ENCODE results near the gene NMRK1. TPM values are rescaled to one million over a fixed set of nuclear protein-coding genes. Genes with fewer than 3 reads are reported as not detected.

The NMRK1 gene
- polyA plus RNA-seq, 1 donor, result 18.2 TPM

DNA sequence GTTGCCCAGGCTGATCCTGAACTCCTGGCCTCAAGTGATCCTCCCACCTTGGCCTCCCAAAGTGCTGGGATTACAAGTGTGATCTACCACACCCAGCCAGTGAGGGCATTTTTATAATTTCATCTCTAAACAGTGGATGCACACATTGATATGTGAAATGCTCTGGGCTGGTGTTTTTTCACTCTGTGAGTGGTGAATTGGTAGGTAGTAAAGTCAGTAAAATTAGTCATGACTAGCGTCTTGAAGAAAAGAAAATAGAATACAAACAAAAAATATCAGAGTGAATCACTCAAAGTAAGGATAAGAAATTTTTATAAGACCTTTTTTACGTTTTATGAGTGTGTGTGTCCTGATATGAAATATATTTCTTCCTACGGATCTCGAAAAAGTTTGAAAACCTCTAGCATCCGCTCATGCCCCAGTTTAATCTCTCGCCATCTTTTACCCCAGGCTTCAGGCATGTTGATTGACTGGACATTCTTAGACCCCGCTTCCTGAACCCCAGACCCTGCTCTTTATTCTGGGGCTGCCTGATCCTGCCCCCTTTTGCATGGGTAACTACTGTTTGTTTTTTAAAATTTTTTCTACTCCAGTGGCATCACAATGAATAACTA is 14.3 kb upstream of the NMRK1 start:
- no peak for DNase-seq (ENCODE audit: low read depth)

DNA sequence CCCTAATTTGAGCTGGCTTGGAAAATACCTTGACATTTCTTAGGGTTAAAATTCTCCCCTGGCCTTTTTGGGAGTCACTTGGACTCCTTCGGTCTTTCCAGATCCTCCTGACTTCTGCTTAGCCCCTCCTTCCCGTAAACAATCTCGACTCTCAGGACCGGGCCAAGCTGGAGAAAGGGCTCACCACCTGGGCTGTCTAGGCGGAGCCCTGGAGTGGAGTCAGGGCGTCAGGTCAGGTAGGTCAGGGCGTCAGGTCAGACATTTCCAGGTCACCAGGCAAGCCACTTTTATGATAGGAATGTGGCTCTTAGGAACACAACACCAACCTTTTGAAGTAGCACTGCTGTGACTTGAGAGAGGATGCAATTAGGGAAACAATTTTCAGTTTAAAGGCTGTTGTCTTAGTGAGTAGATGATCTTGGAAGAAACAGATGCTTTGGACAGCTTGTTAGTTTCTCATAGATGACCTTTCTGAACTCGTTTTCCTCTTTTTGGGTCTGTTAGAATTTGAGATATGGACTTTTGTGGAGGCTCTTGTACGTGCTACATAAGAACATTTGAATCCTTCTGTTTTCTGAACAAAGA is 13.1 kb upstream of the NMRK1 start:
- no peak for DNase-seq (ENCODE audit: low read depth)

DNA sequence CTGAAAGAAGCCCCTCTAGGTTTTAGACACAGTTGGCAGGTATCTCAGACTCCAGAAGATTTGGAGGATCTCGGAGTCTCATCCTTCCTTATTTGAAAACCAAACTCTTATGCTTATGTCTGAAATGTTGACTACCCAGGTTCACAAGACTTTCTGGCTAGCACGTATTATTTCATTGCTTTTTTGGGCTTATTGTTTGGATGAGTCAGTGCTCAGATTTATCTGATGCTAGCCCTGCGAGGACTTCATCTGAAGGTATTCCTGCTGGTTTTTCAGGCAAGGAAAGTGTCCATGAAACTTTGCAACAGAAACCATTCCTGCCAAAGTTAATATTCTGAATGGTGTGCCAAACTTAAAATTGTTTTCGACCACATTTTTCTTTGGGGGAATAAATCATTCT is 8.8 kb upstream of the NMRK1 start:
- no peak for DNase-seq (ENCODE audit: low read depth)

DNA sequence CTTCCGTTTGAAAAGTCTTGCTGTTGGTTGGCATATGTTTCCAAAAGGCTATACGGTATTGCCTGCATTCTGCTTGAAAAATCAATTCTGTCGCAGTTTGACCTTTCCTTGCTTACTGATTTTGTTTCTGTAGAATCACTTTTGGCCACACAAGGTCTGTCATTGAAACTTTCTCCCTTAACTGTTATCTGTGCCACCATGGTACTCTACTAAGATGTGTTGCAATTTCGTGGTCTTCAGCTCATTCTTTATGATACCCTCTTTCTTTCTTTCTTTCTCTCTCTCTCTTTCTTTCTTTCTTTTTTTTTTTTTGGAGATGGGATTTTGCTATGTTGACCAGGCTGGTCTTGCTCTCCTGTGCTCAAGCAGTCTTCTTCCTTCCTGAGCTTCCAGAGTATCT is 4.8 kb upstream of the NMRK1 start:
- DNase-seq (ENCODE audit: low read depth), result no peak

DNA sequence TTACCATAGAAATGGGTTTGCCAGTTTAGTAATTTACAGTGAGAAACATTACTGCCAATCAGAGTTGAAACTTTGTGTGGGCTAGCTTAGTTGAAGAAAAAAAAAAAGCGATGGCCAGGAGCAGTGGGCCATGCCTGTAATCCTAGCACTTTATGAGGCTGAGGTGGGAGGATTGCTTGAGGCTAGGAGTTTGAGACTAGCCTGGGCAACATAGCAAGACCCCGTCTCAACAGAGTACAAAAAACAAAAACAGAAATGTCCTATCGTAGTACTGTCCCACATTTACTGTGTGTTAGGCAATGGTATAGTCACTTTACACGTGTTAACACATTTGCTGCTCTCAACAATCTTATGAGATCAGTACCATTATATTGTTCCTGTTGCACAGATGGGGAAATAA is 2.6 kb upstream of the NMRK1 start:
- no peak for DNase-seq (ENCODE audit: low read depth)

DNA sequence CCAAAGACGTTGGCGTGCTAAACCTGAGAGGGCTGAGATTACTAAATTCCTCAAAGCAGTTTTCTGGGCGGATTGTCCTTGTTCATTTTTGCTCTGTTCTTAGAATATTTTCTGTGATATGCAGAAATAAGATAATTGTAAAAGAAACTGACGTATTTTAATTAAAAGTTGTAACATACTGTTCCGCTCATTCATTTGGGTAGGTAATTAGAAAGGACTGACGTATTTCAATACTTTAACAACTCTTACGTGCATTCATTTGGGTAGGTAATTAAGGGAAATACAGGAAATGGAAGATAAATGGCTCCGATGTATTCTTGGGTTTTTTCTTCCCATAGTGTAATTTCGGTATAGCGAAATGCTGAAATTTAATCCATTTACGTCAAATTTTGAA is 1.4 kb upstream of the NMRK1 start:
- DNase-seq (ENCODE audit: low read depth), result no peak

DNA sequence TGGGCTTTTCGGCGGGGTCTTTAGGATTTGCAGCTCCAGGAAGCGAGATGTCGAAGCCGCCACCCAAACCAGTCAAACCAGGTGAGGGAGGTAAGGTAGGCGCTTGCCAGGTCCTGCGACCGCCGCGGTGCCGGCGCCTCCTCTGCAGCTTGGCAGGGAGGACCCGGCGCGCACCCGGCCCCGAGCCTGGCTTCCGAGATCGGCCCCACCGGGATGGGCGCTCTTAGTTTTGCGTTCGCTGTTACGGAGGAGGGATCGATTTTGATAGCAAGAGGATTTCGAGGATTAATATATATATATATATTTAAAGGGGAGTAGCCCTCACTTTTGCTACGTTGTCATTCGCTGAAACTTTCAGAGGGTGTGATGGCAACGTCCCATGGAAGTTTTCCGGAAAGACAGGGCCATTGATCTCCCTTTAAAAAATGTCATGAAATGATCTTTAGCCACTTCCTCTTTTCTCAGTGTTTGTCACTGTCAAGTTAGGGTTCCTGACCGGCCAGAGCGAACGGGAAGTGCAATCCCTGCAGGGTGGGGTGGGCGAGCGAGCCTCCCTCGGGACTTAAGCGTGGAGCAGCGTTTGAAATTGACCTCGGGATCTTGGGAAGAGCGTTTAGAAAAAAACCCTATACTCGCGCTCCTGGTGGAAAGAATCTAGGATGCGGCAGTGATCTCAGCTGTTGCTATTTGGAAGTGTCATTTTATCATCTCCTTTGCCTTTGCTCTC is 854 bp upstream of the NMRK1 start:
- DNase-seq (ENCODE audit: low read depth), result no peak

DNA sequence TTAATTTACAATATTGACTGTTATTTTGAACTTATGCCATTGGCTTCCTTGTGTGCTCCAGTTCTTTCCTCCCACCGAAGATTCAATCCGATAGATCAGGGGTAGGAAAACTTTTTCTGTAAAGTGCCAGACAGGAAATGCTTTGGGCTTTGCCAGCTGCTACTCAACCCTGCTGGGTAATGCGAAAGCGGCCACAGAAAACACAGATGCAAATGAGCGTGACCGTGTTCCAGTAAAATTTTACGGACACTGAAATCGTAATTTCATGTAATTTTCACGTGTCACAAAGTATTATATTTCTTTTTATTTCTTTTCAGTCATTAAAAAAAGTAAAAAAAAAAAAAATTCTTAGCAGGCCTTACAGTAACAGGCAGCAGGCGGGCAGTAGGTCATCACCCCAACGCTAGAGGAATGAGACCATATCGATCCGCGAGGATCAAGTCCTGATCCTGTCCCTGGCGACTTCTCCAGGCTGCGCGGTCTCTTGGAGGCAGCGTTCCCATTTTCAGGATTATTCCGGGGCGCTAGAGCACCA is 599 bp downstream of the NMRK1 start:
- DNase-seq (ENCODE audit: low read depth), result no peak

DNA sequence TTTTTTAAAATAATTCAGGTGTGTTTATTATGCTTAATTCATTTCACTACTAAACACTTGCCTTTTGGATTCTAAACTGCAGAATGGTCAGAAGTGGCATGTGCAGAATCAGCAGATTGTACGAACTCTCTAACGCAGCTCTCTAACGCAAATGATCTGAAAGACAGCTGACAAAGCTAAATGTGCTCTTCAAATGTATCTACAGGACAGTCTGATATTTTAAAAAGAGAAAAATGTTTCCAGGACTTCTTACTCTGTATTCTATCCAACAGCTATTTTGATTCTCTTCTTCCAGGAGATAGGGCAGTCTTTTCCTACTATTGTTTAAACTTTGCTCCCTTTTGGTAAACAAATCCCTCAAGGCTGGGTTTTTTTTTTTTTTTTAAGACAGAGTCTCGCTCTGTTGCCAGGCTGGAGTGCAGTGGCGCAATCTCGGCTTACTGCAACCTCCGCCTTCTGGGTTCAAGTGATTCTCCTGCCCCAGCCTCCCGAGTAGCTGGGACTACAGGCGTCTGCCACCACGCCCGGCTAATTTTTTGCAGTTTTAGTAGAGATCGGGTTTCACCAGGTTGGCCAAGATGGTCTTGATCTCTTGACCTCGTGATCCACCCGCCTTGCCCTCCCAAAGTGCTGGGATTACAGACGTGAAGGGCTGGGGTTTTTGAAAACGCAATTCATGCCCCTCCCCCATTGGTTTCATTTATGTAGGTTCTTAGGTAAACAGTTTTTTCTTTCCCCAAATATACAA is 1.2 kb downstream of the NMRK1 start:
- no peak for DNase-seq (ENCODE audit: low read depth)

DNA sequence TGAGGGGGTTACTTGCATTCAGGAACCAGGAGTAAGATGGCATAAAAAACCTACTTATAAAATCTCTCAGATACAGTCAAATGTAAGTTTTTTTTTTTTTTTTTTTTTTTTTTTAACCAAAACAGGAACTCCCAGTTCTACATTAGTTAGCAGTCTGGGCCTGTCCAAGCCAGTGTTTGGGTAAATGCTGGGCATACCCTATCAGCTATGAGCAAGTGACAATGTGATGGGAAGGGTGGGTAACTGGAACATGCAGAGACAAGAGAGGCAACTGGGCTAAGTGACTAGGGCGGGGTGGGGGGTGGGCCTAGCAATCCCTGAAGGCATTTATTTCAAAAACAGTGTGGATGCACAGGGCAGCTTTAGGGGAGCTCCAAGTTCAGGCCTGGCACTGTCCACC is 2.3 kb downstream of the NMRK1 start:
- DNase-seq (ENCODE audit: low read depth), result no peak

DNA sequence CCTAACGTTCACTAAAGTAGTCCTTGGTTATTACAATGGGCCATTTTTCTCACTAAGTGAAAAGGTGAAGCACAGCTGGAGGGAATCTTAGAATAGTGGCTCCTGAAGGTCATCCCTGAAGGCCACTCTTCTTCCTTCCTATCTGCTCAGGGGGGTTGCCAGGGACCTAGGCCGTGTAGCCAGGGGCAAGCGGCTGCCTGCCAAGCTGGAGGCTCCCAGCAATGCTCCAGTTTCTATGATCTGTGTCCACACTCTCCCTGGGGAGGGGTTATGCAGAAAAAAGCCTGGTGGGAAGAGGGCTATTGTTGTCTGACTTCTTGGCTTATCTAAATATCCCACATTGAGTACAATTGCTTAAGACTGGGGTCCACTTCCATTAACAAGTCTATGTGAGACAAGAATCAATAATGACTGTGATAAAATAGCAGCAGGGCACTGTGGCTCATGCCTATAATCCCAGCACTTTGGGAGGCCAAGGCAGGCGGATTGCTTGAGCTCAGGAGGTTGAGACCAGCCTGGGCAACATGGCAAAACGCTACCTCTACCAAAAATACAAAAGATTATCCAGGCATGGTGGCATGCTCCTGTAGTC is 3.8 kb downstream of the NMRK1 start:
- no peak for DNase-seq (ENCODE audit: low read depth)

DNA sequence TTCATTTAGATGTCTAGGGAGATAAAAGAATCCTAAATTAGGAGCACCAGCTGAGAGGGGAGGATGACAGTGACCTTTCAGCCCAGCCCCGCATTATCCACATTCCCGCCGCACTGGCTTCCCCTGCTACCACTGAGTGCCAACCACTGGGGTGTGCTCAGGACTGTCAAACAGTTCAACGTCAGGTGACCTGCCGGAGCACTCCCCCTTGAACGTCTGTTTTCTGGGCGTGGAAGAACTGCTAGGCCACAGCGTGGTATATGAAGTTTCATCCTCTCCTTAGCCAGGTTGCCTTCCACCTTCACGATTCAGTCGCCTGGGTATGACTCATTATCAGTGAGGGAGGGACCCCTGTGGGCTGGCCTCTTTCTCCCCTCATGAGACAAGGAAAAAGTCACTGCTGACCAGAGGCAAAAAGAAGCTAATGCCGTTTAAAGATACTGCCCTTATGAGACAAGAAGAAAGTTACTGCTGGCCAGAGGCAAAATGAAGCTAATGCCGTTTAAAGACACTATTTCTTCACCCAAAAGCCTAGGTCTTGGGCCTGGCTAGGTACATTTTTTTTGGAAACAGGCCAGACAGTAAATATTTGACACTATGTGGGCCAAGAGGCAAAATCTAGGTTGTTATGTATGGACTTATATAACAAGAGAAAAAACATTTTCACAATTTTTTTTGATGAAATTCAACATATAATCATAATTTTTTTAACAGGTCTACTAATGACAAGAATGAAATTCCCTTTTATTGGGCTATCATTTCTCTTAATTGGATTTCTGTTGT is 4.6 kb downstream of the NMRK1 start:
- no peak for DNase-seq (ENCODE audit: low read depth)

DNA sequence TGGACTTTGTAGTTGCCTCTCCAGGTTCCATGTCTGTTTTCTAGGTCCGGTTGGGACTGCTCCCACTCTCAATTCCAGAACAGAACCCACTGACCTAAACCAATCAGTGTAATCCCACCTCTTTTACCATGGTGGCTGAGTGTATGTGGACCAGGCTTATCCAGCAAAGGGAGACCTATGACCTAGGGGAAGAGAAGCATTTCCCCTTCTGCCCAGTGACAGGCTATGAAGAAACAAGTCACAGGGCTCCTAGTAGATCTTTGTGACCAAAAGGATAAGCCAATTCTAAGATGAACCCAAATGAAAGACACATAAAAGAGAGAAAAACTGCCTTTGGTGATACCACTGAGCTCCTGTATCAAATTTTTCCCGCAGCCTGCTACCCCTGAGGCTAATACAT is 6.3 kb downstream of the NMRK1 start:
- DNase-seq (ENCODE audit: low read depth), result no peak

DNA sequence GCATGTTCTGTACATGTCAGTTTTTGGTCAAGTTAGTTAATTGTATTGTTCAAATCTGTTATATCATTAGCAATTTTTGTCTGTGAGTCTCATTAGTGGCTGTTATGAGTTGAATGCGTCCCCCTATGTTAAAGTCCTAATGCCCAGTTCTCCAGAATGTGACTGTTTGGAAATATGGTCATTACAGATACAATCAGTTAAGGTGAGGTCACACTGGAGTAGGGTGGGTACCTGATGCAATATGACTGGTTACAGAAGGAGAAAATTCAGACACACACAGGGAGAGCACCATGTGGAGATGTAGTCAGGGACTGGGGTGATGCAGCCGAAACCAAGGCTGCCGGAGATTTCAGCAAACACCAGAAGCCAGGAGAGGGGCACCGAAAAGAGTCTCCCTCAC is 15.1 kb downstream of the NMRK1 start:
- no peak for DNase-seq (ENCODE audit: low read depth)

DNA sequence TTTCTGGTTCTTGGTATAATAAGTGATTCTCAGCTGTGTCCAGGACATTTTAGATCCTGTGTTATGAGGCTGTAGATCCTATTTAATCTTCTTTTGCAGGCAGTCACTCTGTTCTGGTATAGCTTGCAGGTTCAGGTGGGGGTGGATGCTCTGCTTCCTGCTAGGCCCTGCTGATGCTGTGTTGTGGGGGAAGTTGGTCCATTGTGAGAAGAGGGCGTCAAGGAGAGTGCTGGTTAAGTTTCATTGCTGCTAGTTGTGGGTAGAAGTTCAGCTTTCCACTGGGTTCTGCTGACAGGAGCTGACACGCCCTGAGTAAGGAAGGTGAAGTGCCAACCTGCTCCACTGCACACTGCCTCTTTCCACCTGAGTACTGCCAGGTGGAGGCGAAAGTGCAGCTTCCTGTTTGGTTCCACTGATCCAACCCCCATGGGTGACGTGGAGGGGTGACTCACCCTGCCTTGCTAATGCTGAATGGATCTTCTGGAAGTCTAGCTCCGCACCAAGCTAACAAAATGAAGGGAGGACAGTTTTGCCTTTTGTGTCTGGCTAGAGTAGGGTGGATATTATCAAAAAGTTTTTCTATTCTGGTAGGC is 16.3 kb downstream of the NMRK1 start:
- DNase-seq (ENCODE audit: low read depth), result no peak

DNA sequence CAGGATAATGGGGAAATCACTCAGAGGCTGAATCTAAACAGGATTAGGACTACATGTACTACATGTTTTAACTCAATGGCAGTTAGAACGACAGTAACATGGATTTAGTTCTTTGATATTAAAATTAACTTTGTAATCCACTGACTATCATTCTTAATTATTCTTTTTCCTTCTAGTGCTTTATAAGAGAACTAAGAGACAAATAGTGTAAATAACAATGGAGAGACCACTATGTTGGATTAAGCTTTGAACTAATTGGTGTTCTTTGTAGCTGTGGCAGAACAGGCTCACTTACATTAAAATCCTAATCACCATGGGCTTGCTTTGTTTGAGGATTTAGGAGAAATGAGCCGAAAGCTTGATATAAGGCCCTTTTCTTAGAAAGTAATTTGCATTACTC is 18.8 kb downstream of the NMRK1 start:
- no peak for DNase-seq (ENCODE audit: low read depth)

DNA sequence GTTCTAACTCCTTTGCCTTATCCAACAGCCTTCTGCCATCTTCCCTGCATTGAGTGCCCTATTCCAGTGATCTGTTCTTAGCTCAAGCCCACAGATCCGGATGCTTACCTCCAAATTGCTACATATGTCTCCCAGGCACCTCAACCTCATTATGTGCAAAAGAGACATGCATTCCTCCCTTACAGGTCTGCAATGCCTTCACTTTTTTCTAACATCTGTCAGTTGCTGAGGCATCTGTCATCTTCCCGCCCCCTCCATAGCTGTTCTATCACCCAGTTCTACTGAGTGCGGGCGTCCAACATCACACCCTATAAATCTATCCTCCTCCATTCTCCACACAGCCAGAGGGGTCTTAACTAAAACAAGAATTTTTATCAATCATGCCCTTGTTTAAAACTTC is 20.1 kb downstream of the NMRK1 start:
- DNase-seq (ENCODE audit: low read depth), result no peak

DNA sequence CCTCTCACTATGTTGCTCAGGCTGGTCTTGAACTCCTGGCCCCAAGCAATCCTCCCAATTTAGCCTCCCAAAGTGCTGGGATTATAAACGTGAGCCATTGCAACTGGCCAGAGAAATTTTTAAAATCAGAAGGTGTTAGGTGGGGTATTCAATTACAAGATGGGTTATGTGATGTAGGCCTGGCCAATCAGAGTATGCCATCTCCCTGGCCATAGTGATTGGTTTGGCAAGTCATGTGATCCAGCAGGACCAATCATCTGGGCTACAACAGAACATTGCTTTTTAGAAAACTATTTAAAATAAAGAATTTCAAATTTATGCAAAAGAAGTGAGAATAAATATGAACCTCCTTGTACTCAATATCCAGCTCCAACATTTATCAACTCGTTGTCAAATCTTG is 22.4 kb downstream of the NMRK1 start:
- DNase-seq (ENCODE audit: low read depth), result no peak

DNA sequence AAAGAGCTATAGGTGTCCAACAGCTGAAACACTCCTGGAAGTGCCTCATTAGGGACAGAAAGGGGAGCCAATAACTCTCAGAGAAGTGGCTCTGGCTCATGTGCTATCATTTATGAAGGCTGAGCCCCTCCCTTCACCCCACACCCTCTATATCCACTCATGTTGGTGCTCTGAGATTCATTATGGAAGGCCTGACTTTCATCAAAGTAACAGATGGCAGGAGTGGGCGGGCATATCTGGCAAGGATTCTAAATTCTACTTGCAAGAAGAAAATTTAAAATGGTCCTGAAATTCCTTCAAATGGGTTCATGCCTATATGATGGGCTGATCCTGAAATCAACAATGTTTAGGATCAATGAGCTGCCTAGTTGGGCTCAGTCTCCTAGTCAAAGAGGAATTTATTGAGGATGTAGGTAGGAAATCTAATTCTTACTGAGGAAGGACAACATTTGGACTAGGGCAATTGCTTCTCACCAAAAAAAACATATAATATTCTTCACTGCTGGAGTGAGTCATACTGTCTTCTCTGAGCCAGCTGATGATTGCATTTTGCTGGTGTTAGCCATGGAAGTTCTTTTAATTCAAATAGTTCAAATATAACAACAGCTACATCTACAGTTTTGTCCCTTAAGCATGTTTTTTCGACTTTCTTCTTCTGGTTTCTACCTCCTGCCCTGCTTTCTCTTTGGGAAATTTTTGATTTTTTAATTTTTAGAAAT is 23.5 kb downstream of the NMRK1 start:
- no peak for DNase-seq (ENCODE audit: low read depth)
